Measurements from ENCODE around the gene NAT14.

The NAT14 gene

GRCh38 chr19:55478364-55478763, 6.6 kb upstream of the NAT14 start:
- no peak overlapping the region for H3K4me3 ChIP-seq (ENCODE audit: low read depth, low read length)
- TF ChIP-seq, protein P1, sequence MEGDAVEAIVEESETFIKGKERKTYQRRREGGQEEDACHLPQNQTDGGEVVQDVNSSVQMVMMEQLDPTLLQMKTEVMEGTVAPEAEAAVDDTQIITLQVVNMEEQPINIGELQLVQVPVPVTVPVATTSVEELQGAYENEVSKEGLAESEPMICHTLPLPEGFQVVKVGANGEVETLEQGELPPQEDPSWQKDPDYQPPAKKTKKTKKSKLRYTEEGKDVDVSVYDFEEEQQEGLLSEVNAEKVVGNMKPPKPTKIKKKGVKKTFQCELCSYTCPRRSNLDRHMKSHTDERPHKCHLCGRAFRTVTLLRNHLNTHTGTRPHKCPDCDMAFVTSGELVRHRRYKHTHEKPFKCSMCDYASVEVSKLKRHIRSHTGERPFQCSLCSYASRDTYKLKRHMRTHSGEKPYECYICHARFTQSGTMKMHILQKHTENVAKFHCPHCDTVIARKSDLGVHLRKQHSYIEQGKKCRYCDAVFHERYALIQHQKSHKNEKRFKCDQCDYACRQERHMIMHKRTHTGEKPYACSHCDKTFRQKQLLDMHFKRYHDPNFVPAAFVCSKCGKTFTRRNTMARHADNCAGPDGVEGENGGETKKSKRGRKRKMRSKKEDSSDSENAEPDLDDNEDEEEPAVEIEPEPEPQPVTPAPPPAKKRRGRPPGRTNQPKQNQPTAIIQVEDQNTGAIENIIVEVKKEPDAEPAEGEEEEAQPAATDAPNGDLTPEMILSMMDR (IDR thresholded peaks at IDR 0.05; ENCODE audit: borderline replicate concordance, insufficient read depth, low read depth, low read length) = no peak

DNA sequence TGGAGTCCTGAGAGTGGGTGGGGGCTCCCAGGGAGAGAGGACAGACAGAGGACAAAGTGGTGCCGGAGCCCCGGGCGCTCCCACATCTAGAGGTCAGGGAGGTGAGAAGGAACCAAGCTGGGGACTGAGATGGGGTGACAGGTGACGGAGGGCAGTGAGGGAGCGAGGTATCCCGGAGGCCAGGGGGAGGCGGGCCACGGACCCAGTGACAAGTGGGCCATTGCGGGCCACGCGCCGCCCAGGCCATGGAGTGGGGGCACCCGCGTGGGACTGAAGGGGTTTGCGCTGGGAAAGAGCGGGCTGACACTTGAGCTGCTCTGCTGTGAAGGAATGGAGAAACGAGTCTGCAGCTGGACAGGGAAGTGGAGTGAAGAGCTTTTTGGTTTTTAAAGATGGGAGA, 5.9 kb upstream of the NAT14 start:
- TF ChIP-seq, protein P1 (IDR thresholded peaks at IDR 0.05; ENCODE audit: borderline replicate concordance, insufficient read depth, low read depth, low read length) = no peak
- no peak overlapping the region for H3K4me3 ChIP-seq (ENCODE audit: low read depth, low read length)

- no peak overlapping the region for H3K4me3 ChIP-seq (ENCODE audit: low read depth, low read length)
- TF ChIP-seq, protein P1 (IDR thresholded peaks at IDR 0.05; ENCODE audit: borderline replicate concordance, insufficient read depth, low read depth, low read length) = no peak
Measured at GRCh38 chr19:55479451-55480230, 5.3 kb upstream of the NAT14 start.

DNA sequence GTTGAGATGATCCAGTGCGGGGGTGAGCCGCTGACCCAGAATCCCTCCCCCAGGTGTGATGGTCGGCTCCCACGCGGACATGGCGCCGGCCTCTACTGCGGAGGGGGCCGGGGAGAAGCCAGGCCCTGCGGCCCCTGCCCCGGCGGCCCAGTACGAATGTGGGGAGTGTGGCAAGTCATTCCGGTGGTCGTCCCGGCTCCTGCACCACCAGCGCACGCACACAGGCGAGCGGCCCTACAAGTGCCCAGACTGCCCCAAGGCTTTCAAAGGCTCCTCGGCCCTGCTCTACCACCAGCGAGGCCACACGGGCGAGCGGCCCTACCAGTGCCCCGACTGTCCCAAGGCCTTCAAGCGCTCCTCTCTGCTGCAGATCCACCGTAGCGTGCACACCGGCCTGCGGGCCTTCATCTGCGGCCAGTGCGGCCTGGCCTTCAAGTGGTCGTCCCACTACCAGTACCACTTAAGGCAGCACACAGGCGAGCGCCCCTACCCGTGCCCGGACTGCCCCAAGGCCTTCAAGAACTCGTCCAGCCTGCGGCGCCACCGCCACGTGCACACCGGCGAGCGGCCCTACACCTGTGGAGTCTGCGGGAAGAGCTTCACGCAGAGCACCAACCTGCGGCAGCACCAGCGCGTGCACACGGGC, 3.7 kb upstream of the NAT14 start:
- no peak overlapping the region for H3K4me3 ChIP-seq (ENCODE audit: low read depth, low read length)
- TF ChIP-seq, protein P1 (IDR thresholded peaks at IDR 0.05; ENCODE audit: borderline replicate concordance, insufficient read depth, low read depth, low read length) = no peak

GRCh38 chr19:55481794-55482155, 3.2 kb upstream of the NAT14 start:
- TF ChIP-seq, protein P1 (IDR thresholded peaks at IDR 0.05; ENCODE audit: borderline replicate concordance, insufficient read depth, low read depth, low read length) = no peak
- no peak overlapping the region for H3K4me3 ChIP-seq (ENCODE audit: low read depth, low read length)

- TF ChIP-seq, protein P1 (IDR thresholded peaks at IDR 0.05; ENCODE audit: borderline replicate concordance, insufficient read depth, low read depth, low read length) = no peak
- H3K4me3 ChIP-seq (ENCODE audit: low read depth, low read length) = no peak overlapping the region
Measured at GRCh38 chr19:55482156-55482961, 2.6 kb upstream of the NAT14 start.

All from GM12875 (cell line).